ENCODE data around the gene TNFRSF1A.

DNA sequence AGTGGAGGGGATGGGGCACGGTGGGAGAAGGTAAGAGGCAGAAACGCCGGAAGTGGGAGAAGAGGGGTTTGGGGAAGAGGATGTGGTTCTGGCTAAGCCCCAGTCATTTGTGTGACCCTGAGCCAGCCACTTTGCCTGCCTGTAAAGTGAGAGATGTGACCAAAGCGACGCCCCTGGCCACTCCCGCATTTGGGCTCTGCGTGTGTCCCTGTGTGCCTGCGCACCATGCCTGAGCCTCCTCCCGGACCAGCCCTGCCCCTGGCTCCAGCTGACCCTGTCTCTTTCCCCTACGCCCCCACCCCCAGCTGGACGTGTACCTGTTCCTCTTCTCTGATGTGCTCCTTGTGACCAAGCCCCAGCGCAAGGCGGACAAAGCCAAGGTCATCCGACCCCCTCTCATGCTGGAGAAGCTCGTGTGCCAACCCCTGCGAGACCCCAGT lies 23.4 kb downstream of the TNFRSF1A start:
- TF ChIP-seq, protein P1, sequence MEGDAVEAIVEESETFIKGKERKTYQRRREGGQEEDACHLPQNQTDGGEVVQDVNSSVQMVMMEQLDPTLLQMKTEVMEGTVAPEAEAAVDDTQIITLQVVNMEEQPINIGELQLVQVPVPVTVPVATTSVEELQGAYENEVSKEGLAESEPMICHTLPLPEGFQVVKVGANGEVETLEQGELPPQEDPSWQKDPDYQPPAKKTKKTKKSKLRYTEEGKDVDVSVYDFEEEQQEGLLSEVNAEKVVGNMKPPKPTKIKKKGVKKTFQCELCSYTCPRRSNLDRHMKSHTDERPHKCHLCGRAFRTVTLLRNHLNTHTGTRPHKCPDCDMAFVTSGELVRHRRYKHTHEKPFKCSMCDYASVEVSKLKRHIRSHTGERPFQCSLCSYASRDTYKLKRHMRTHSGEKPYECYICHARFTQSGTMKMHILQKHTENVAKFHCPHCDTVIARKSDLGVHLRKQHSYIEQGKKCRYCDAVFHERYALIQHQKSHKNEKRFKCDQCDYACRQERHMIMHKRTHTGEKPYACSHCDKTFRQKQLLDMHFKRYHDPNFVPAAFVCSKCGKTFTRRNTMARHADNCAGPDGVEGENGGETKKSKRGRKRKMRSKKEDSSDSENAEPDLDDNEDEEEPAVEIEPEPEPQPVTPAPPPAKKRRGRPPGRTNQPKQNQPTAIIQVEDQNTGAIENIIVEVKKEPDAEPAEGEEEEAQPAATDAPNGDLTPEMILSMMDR (IDR thresholded peaks at IDR 0.05): no peak
- TF ChIP-seq POLR2AphosphoS5 (IDR thresholded peaks at IDR 0.05; ENCODE audit: low read depth, low read length) (no peak), SIN3A (IDR thresholded peaks at IDR 0.05; ENCODE audit: borderline replicate concordance, insufficient read depth, low read depth, low read length) (no peak), TCF7L2 (IDR thresholded peaks at IDR 0.05; ENCODE audit: low read depth, low read length) (no peak)
- TF ChIP-seq, protein P2, sequence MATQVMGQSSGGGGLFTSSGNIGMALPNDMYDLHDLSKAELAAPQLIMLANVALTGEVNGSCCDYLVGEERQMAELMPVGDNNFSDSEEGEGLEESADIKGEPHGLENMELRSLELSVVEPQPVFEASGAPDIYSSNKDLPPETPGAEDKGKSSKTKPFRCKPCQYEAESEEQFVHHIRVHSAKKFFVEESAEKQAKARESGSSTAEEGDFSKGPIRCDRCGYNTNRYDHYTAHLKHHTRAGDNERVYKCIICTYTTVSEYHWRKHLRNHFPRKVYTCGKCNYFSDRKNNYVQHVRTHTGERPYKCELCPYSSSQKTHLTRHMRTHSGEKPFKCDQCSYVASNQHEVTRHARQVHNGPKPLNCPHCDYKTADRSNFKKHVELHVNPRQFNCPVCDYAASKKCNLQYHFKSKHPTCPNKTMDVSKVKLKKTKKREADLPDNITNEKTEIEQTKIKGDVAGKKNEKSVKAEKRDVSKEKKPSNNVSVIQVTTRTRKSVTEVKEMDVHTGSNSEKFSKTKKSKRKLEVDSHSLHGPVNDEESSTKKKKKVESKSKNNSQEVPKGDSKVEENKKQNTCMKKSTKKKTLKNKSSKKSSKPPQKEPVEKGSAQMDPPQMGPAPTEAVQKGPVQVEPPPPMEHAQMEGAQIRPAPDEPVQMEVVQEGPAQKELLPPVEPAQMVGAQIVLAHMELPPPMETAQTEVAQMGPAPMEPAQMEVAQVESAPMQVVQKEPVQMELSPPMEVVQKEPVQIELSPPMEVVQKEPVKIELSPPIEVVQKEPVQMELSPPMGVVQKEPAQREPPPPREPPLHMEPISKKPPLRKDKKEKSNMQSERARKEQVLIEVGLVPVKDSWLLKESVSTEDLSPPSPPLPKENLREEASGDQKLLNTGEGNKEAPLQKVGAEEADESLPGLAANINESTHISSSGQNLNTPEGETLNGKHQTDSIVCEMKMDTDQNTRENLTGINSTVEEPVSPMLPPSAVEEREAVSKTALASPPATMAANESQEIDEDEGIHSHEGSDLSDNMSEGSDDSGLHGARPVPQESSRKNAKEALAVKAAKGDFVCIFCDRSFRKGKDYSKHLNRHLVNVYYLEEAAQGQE (IDR thresholded peaks at IDR 0.05; ENCODE audit: insufficient read depth in 1 of 2, low read depth in 2 of 2, low read length in 1 of 2): no peak
